Omental fat pad (tissue), 4 donors: ENCODE measurements around the gene IBA57. TPM values are rescaled to one million over a fixed set of nuclear protein-coding genes. Genes with fewer than 3 reads are reported as not detected.
"Not testable (repeated sequence)": the region's sequence is repeated elsewhere in the genome, so short reads cannot be mapped to it uniquely, and the experiment has no call there.

ENCODE experiments used
- ATAC-seq: fragments of 150-250 bp; one replicate; pipeline ENCODE4 v1.9.1; 2016; ENCODE audit warnings: mild to moderate bottlenecking, moderate library complexity; ENCODE audit not compliant: low FRiP score
- DNase-seq: peaks from one replicate; pipeline ENCODE4 v3.0.0-alpha.2; 2019; ENCODE audit warnings: low spot score
- CTCF ChIP-seq, 3 donors: fragments of 450-650 bp; IDR thresholded peaks; one replicate each; pipeline ENCODE4 v1.5.1; 2016 to 2017; ENCODE audit warnings: antibody characterized with exemption in 3 of 3, mild to moderate bottlenecking in 3 of 3, moderate library complexity in 2 of 3
- total RNA-seq, 4 donors: library from RNA; depleted of rRNA; stranded (reverse); fragments of >200 nt; gene quantifications; one replicate each; pipeline ENCODE4 v1.1.0, GENCODE V29; 2016

The IBA57 gene
- total RNA-seq, 4 donors from 2014 or later = 5.1 to 7.6 (median 6.5) TPM

DNA sequence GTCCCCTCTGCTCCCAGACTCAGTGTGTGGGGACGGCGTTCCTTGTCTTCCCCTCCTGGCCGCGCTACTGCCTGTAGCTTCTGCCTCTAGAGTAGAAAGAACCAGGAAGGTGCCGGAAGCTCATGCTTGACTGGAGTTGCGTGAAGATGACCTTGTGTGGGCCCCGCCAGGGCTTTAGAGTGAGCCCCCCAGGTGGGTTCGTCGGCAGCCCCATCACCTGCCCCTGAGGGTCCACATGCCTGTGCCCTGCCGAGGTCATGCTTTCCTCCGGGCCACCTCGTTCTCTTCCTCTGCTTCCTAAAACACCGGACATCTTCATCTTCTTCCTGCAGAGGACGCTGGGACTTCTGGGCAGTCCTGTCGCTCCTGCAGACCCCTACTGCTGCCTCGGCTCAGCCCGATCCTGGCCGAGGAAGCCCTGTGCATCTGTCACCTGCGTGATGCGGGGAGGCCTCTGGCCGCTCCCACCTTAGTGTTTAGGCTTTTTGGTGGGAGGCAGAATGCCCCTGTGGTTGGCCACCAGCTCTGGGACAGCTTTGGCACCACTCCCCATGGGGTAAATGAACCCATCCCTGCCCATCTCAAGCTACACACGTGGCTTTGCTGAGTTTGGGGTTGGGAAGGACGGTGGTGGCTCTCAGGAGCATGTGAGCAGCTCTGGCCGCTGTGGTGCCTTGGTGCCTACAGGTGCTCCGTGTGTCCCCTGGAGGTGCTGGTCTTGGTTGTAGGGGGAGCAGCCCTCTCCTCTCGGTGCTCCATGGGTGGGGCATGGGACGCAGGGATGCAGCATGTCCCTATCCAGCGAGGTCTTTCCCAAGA, 54.6 kb downstream of the IBA57 start:
- TF ChIP-seq CTCF (IDR thresholded peaks at IDR 0.05) = no peak
- DNase-seq (no peak), ATAC-seq (no peak)

GRCh38 chr1:228221097-228221496, 55.5 kb downstream of the IBA57 start:
- DNase-seq, ATAC-seq: not testable (repeated sequence)

DNA sequence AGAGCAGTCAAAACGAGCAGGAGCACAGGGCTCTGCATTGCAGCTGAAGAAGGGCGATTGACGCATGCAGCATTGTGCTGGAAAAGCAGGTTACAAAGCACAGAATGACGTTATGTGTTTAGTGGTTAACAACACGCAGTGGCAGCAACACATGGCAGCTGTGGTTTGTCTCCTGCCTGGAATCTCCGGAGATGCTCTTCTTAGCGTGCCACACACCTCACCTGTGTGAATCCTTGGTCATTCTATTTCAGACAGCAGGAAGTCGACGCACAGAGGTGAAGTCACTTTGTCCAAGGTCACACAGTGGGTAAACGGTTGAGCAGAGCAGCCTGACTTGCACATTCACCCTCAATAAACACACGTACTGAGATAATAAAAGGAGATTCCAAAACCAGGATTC, 56.9 kb downstream of the IBA57 start:
- ATAC-seq (no peak), DNase-seq (no peak)
- no peak for TF ChIP-seq CTCF (IDR thresholded peaks at IDR 0.05)

DNA sequence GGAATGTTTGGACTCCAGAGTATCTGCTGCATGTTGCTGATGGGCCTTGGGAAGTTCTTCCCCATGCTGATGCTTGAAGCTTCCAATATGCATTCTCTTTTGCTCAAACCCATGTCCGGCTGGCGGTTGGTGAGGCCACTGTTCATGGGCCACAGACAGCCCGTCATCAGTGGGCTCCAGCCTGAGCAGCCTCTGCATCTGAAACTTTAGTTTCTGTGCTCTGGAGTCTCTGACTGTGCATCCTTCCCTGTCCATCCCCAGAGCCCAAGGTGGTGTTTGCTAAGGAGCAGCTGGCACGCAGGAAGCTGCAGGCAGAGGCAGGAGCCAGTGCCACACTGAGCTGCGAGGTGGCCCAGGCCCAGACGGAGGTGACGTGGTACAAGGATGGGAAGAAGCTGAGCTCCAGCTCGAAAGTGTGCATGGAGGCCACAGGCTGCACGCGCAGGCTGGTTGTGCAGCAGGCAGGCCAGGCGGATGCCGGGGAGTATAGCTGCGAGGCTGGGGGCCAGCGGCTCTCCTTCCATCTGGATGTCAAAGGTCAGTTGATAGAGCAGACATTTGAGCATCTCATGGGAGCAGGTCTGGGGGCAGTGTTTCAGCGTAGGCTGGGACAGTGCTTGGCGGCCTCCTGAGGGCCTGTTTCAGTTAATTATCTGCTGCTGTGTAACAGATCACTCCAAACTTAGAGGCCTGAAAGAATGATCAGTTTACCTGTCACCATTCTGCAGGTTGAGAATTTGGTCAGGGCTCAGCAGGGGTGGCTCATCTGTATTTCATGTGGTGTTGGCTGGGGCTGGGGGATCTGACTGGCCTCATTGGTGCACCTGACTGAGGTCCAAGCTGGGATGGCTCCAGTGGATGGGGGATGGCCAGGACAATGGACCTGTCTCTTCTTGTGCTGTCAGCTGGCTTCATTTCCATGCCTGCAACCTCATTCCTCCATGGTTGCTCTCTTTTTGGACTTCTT, 58.9 kb downstream of the IBA57 start:
- ATAC-seq = no peak
- no peak for DNase-seq
- TF ChIP-seq CTCF (IDR thresholded peaks at IDR 0.05) = no peak

DNA sequence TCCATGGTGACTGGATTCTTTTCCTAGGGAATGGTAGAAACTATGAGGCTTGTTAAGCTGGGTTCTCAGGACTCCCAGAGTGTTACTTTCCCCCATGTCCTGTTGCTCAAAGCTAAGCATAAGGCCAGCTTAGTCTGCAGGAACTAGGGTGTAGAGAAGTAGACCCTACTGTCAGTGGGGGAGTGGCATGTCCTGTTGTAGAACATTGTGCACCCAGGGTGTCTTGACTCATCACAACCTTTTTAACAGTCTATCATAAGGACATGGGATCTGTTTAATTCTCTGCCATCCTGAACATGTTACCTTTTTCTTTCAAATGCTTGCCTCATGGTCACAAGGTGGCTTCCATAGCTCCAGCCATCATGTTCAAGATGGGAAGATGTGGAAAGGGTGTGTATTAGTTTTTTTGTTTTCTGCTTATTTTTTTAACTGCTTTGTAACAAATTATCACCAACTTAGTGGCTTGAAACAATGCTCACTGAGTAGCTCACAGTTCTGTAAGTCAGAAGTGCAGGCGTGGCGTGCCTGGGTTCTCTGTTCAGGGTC, 59.6 kb downstream of the IBA57 start:
- no peak for ATAC-seq
- no peak for TF ChIP-seq CTCF (IDR thresholded peaks at IDR 0.05)
- DNase-seq = no peak

DNA sequence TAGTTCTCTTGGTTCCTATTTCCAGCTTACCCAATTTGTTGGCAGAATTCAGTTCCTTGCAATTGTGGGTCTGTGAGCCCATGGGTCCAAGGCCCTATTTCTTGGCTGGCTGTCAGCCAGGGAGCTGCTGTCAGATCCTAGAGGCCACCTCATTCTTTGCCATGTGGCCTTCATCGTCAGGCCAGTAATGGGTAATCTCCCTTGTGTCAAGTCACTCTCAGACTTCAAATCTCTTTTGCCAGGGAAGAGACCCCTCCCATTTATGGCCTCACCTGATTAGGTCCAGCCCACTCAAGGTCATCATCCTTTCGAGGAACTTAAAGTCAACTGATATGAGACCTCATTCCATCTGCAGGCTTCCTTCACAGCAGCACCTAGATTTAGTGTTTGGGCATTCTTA, 60.1 kb downstream of the IBA57 start:
- no peak for DNase-seq
- no peak for ATAC-seq
- TF ChIP-seq CTCF (IDR thresholded peaks at IDR 0.05) = no peak
